Neural progenitor cell (in vitro differentiated cells): ENCODE results near the gene DMAC2L. TPM values are rescaled to one million over a fixed set of nuclear protein-coding genes. Genes with fewer than 3 reads are reported as not detected.
"Not testable (repeated sequence)": the region's sequence is repeated elsewhere in the genome, so short reads cannot be mapped to it uniquely, and the experiment has no call there.

Experiments
- DNase-seq: peaks from one replicate; pipeline ENCODE4 v3.0.0-alpha.2; 2016; ENCODE audit warnings: low spot score
- H2AFZ ChIP-seq: fragments of 200-600 bp; sonication (generic); replicated peaks from 2 replicates; pipeline ENCODE4 v1.6.1; 2016; ENCODE audit warnings: antibody characterized with exemption
- H3F3A ChIP-seq: fragments of 200-600 bp; sonication (generic); 2 replicates; pipeline ENCODE4 v1.6.1; 2016; ENCODE audit warnings: antibody characterized with exemption, low read depth
- H3K27ac ChIP-seq: fragments of 200-600 bp; sonication (generic); 2 replicates; pipeline ENCODE4 v1.5.1; 2016; ENCODE audit warnings: mild to moderate bottlenecking
- H3K27me3 ChIP-seq: fragments of 200-600 bp; sonication (generic); 2 replicates; pipeline ENCODE4 v1.6.1; 2016; ENCODE audit warnings: mild to moderate bottlenecking, moderate library complexity
- H3K36me3 ChIP-seq: fragments of 200-600 bp; sonication (generic); 2 replicates; pipeline ENCODE4 v1.5.1; 2016
- H3K4me1 ChIP-seq: fragments of 200-600 bp; sonication (generic); 2 replicates; pipeline ENCODE4 v1.6.1; 2016; ENCODE audit warnings: mixed run types
- H3K4me2 ChIP-seq: fragments of 200-600 bp; sonication (generic); 2 replicates; pipeline ENCODE4 v1.6.1; 2016
- H3K4me3 ChIP-seq: fragments of 200-600 bp; sonication (generic); 2 replicates; pipeline ENCODE4 v1.5.1; 2016
- H3K79me2 ChIP-seq: fragments of 200-600 bp; sonication (generic); 2 replicates; pipeline ENCODE4 v1.6.1; 2016; ENCODE audit warnings: low read depth
- H3K9ac ChIP-seq: fragments of 200-600 bp; sonication (generic); 2 replicates; pipeline ENCODE4 v1.6.1; 2016
- H3K9me3 ChIP-seq: fragments of 200-600 bp; sonication (generic); 2 replicates; pipeline ENCODE4 v1.5.1; 2016; ENCODE audit warnings: low read depth
- H4K20me1 ChIP-seq: fragments of 200-600 bp; sonication (generic); 2 replicates; pipeline ENCODE4 v1.6.1; 2016; ENCODE audit warnings: low read depth
- H3K27ac Mint-ChIP-seq: 3 replicates; pipeline ENCODE4 v1.8.0; 2021; ENCODE audit warnings: mixed read lengths
- H3K27me3 Mint-ChIP-seq: 2 replicates; pipeline ENCODE4 v1.8.0; 2022; ENCODE audit warnings: low read depth, mild to moderate bottlenecking, inconsistent platforms, moderate library complexity, mixed read lengths; ENCODE audit not compliant: insufficient read depth
- H3K36me3 Mint-ChIP-seq: 3 replicates; pipeline ENCODE4 v1.8.0; 2021; ENCODE audit warnings: mixed read lengths
- H3K4me1 Mint-ChIP-seq: 3 replicates; pipeline ENCODE4 v1.8.0; 2021; ENCODE audit warnings: mixed read lengths
- H3K4me3 Mint-ChIP-seq: 3 replicates; pipeline ENCODE4 v1.8.0; 2021; ENCODE audit warnings: mild to moderate bottlenecking, moderate library complexity, mixed read lengths
- H3K9me3 Mint-ChIP-seq: 3 replicates; pipeline ENCODE4 v1.8.0; 2020; ENCODE audit warnings: mixed read lengths
- EZH2 ChIP-seq: fragments of 200-600 bp; sonication (generic); IDR thresholded peaks from 2 replicates; pipeline ENCODE4 v1.6.1; 2017; ENCODE audit warnings: antibody characterized with exemption, mild to moderate bottlenecking, moderate library complexity
- EZH2phosphoT487 ChIP-seq: fragments of 200-600 bp; sonication (generic); IDR thresholded peaks from 2 replicates; pipeline ENCODE4 v1.6.1; 2017; ENCODE audit warnings: antibody characterized with exemption
- total RNA-seq: library from RNA; depleted of rRNA; stranded (reverse); fragments of >200 nt; gene quantifications from 2 replicates; pipeline ENCODE4 v1.2.3, GENCODE V29; 2015; ENCODE audit warnings: low replicate concordance
- TF ChIP-seq, protein P1 (sequence below): fragments of 200-600 bp; sonication (generic); IDR thresholded peaks from 2 replicates; pipeline ENCODE4 v1.5.1; 2017; ENCODE audit warnings: antibody characterized with exemption, mild to moderate bottlenecking

Gene DMAC2L
- total RNA-seq, 1 donor from 2014 or later: 17.6 TPM

DNA sequence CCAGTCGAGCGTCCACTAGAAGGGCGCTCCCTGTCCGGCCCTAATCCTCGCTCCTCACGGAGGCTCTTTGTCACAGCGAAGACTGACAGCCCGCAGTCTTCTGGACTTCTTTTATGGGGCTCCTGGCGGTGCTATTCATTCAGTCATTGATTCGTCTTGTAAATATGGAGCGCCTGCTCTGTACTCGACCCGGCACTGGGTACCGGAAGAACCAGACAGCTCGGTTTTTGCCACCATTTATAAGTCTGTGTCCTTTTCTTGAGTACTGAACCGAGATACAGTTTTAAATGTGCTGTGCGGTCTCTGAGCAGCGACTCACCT is 570 bp downstream of the DMAC2L start:
- H3F3A ChIP-seq: peaks cover 19% of the 10 kb centered on the region
- H3K9ac ChIP-seq: no peak overlapping the region
- no peaks in the 10 kb centered on the region for H3K9me3 ChIP-seq
- H3K79me2 ChIP-seq: peaks cover 62% of the 10 kb centered on the region
- Mint-ChIP-seq H3K4me1 (peaks cover 19% of the 10 kb centered on the region), H3K4me3 (peak overlapping the region; percentile 94), H3K36me3 (peaks cover 27% of the 10 kb centered on the region), H3K27me3 (peaks cover 4% of the 10 kb centered on the region), H3K9me3 (peaks cover 20% of the 10 kb centered on the region), H3K27ac (peak overlapping the region; percentile 96)
- no peak for TF ChIP-seq EZH2phosphoT487
- peak; percentile 41 for TF ChIP-seq EZH2
- H3K4me1 ChIP-seq: peaks cover 13% of the 10 kb centered on the region
- DNase-seq: no peak
- peak overlapping the region; percentile 69 for H2AFZ ChIP-seq
- peak overlapping the region; percentile 60 for H3K4me3 ChIP-seq
- H3K36me3 ChIP-seq: peaks cover 3% of the 10 kb centered on the region
- H3K27me3 ChIP-seq: no peaks in the 10 kb centered on the region
- H3K4me2 ChIP-seq: peak overlapping the region; percentile 92
- peak overlapping the region; percentile 74 for H3K27ac ChIP-seq
- H4K20me1 ChIP-seq: no peaks in the 10 kb centered on the region

- H2AFZ ChIP-seq, H3K36me3 ChIP-seq, H3K27me3 Mint-ChIP-seq, H3K4me2 ChIP-seq, H3K4me3 ChIP-seq, H3K27me3 ChIP-seq, H3K9me3 ChIP-seq, H3K27ac Mint-ChIP-seq, H3K9ac ChIP-seq, H3K27ac ChIP-seq, H4K20me1 ChIP-seq, H3K4me3 Mint-ChIP-seq, DNase-seq: not testable (repeated sequence)
- peaks cover 19% of the 10 kb centered on the region for H3K4me1 Mint-ChIP-seq
- H3K9me3 Mint-ChIP-seq: peaks cover 20% of the 10 kb centered on the region
- Histone ChIP-seq H3K4me1 (peaks cover 13% of the 10 kb centered on the region), H3F3A (peaks cover 23% of the 10 kb centered on the region), H3K79me2 (peaks cover 61% of the 10 kb centered on the region)
- peaks cover 26% of the 10 kb centered on the region for H3K36me3 Mint-ChIP-seq
These were observed 2.0 kb downstream of the DMAC2L start for GRCh38 chr14:50314098-50314497.

- Histone ChIP-seq H3F3A (peaks cover 12% of the 10 kb centered on the region), H3K79me2 (peaks cover 48% of the 10 kb centered on the region), H3K9ac (no peak overlapping the region), H3K4me2 (no peak overlapping the region), H4K20me1 (peaks cover 3% of the 10 kb centered on the region), H3K9me3 (no peaks in the 10 kb centered on the region), H2AFZ (no peak overlapping the region), H3K4me1 (peaks cover 3% of the 10 kb centered on the region), H3K36me3 (peaks cover 3% of the 10 kb centered on the region), H3K27me3 (no peaks in the 10 kb centered on the region), H3K4me3 (no peak overlapping the region), H3K27ac (no peak overlapping the region)
- no peak overlapping the region for H3K4me3 Mint-ChIP-seq
- peaks cover 22% of the 10 kb centered on the region for H3K36me3 Mint-ChIP-seq
- peak; percentile 24 for DNase-seq
- H3K4me1 Mint-ChIP-seq: peaks cover 5% of the 10 kb centered on the region
- TF ChIP-seq EZH2: no peak
- no peak for TF ChIP-seq EZH2phosphoT487
- TF ChIP-seq, protein P1, sequence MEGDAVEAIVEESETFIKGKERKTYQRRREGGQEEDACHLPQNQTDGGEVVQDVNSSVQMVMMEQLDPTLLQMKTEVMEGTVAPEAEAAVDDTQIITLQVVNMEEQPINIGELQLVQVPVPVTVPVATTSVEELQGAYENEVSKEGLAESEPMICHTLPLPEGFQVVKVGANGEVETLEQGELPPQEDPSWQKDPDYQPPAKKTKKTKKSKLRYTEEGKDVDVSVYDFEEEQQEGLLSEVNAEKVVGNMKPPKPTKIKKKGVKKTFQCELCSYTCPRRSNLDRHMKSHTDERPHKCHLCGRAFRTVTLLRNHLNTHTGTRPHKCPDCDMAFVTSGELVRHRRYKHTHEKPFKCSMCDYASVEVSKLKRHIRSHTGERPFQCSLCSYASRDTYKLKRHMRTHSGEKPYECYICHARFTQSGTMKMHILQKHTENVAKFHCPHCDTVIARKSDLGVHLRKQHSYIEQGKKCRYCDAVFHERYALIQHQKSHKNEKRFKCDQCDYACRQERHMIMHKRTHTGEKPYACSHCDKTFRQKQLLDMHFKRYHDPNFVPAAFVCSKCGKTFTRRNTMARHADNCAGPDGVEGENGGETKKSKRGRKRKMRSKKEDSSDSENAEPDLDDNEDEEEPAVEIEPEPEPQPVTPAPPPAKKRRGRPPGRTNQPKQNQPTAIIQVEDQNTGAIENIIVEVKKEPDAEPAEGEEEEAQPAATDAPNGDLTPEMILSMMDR: peak; percentile 73
- H3K27ac Mint-ChIP-seq: no peak overlapping the region
- peaks cover 20% of the 10 kb centered on the region for H3K9me3 Mint-ChIP-seq
- H3K27me3 Mint-ChIP-seq: peaks cover 2% of the 10 kb centered on the region
These were observed 6.0 kb downstream of the DMAC2L start for GRCh38 chr14:50318031-50318626.

- no peak for TF ChIP-seq EZH2phosphoT487
- TF ChIP-seq, protein P1: no peak
- TF ChIP-seq EZH2: no peak
- no peak overlapping the region for H3K27ac Mint-ChIP-seq
These were observed 7.2 kb downstream of the DMAC2L start for GRCh38 chr14:50319293-50319692.

More at GRCh38 chr14:50319293-50319692, 7.2 kb downstream of the DMAC2L start:
- no peak overlapping the region for H2AFZ ChIP-seq
- no peaks in the 10 kb centered on the region for H3K9me3 ChIP-seq
- peaks cover 2% of the 10 kb centered on the region for H3K27me3 Mint-ChIP-seq
- H3K36me3 ChIP-seq: no peaks in the 10 kb centered on the region
- no peak overlapping the region for H3K9ac ChIP-seq
- H3K36me3 Mint-ChIP-seq: peaks cover 15% of the 10 kb centered on the region
- peaks cover 12% of the 10 kb centered on the region for H3K9me3 Mint-ChIP-seq
- no peaks in the 10 kb centered on the region for H3K4me1 ChIP-seq
- DNase-seq: no peak
- no peaks in the 10 kb centered on the region for H3K27me3 ChIP-seq
- H3K4me2 ChIP-seq: no peak overlapping the region
- peaks cover 11% of the 10 kb centered on the region for H3F3A ChIP-seq
- H4K20me1 ChIP-seq: peaks cover 3% of the 10 kb centered on the region
- H3K27ac ChIP-seq: no peak overlapping the region
- H3K4me1 Mint-ChIP-seq: no peaks in the 10 kb centered on the region
- H3K4me3 Mint-ChIP-seq: no peak overlapping the region
- no peak overlapping the region for H3K4me3 ChIP-seq
- peaks cover 36% of the 10 kb centered on the region for H3K79me2 ChIP-seq
